OCI-LY7 (cell line): ENCODE measurements around the gene RALGAPA2. TPM values are rescaled to one million over a fixed set of nuclear protein-coding genes. Genes with fewer than 3 reads are reported as not detected.

Experiments
- BruUV-seq: library from RNA; stranded (reverse); fragments of 400-500 nt; replicated peaks from 2 replicates; lab custom pipeline; 2021; lab: Mats Ljungman, UMichigan
- CTCF ChIA-PET: fragments of 300-600 bp; sonication (Branson Sonifier 250); formaldehyde crosslinking; loops from one replicate; lab custom pipeline; 2022; ENCODE audit warnings: antibody characterized with exemption; ENCODE audit not compliant: unreplicated experiment; lab: Charles Lee
- POLR2A ChIA-PET: fragments of 300-600 bp; sonication (Branson Sonifier 250); formaldehyde crosslinking; loops from one replicate; lab custom pipeline; 2022; ENCODE audit warnings: antibody characterized with exemption; lab: Charles Lee
- DNase-seq: peaks from one replicate; pipeline ENCODE4 v3.0.0-alpha.2; 2015; ENCODE audit warnings: low spot score
- H2AFZ ChIP-seq: fragments of 200-600 bp; sonication (generic), shearing (Covaris generic); 2 replicates; pipeline ENCODE4 v1.6.1; 2014; ENCODE audit warnings: mild to moderate bottlenecking, antibody characterized with exemption, low read length, moderate library complexity
- H3K27ac ChIP-seq: fragments of 200-600 bp; sonication (generic); 2 replicates; pipeline ENCODE4 v1.5.1; 2014; ENCODE audit warnings: mixed run types, low read depth, mild to moderate bottlenecking, moderate library complexity, low read length, inconsistent platforms; ENCODE audit not compliant: poor library complexity, severe bottlenecking
- H3K36me3 ChIP-seq: fragments of 200-600 bp; sonication (generic); 2 replicates; pipeline ENCODE4 v1.6.1; 2014; ENCODE audit warnings: mild to moderate bottlenecking, antibody characterized with exemption, low read length, moderate library complexity, mixed read lengths; ENCODE audit not compliant: insufficient read depth
- H3K4me1 ChIP-seq: fragments of 200-600 bp; sonication (generic); 2 replicates; pipeline ENCODE4 v1.5.1; 2014; ENCODE audit warnings: mild to moderate bottlenecking, low read length; ENCODE audit not compliant: insufficient read depth, poor library complexity, severe bottlenecking
- H3K4me2 ChIP-seq: fragments of 200-600 bp; sonication (generic); 2 replicates; pipeline ENCODE4 v1.6.1; 2014; ENCODE audit warnings: mild to moderate bottlenecking, low read length
- H3K4me3 ChIP-seq: fragments of 200-600 bp; sonication (generic); 2 replicates; pipeline ENCODE4 v1.5.1; 2014; ENCODE audit warnings: mild to moderate bottlenecking, low read depth, low read length; ENCODE audit not compliant: poor library complexity, severe bottlenecking
- H3K79me2 ChIP-seq: fragments of 200-600 bp; sonication (generic); 2 replicates; pipeline ENCODE4 v1.6.1; 2016; ENCODE audit warnings: low read depth, mild to moderate bottlenecking, low read length, moderate library complexity, mixed read lengths; ENCODE audit not compliant: insufficient read depth
- H3K9me2 ChIP-seq: fragments of 200-600 bp; sonication (generic); 2 replicates; pipeline ENCODE4 v1.6.1; 2016; ENCODE audit warnings: mild to moderate bottlenecking, low read length, mixed read lengths; ENCODE audit not compliant: insufficient read depth
- H3K9me3 ChIP-seq: fragments of 200-600 bp; sonication (generic); 2 replicates; pipeline ENCODE4 v1.6.1; 2014; ENCODE audit warnings: mild to moderate bottlenecking, mixed run types, low read length, mixed read lengths
- H4K20me1 ChIP-seq: fragments of 200-600 bp; sonication (generic); 2 replicates; pipeline ENCODE4 v1.6.1; 2014; ENCODE audit warnings: mild to moderate bottlenecking, antibody characterized with exemption, low read length, moderate library complexity, mixed read lengths; ENCODE audit not compliant: insufficient read depth
- EZH2phosphoT487 ChIP-seq: fragments of 200-600 bp; sonication (generic); IDR thresholded peaks from 2 replicates; pipeline ENCODE4 v1.6.1; 2018; ENCODE audit warnings: low read depth, borderline replicate concordance, mild to moderate bottlenecking, mixed run types, antibody characterized with exemption, low read length, moderate library complexity, mixed read lengths
- intact Hi-C: fragments of 100-400 bp; cut with micrococcal nuclease; formaldehyde crosslinking; loops from one replicate; pipeline ENCODE4 v1.10.0; 2022; ENCODE audit not compliant: unreplicated experiment
- total RNA-seq, 2 experiments: library from RNA; depleted of rRNA in 1 of 2; stranded (reverse); fragments of >200 nt in 1 of 2; shearing (Covaris generic) in 1 of 2; gene quantifications; 2 replicates each; pipeline ENCODE4 v1.2.3, GENCODE V29; 2014 to 2022
- TF ChIP-seq, protein P1 (sequence below): fragments of 200-600 bp; sonication (generic); conservative IDR thresholded peaks from 2 replicates; pipeline ENCODE4 v1.5.1; 2014; ENCODE audit warnings: mild to moderate bottlenecking, antibody characterized with exemption, low read length, moderate library complexity, mixed read lengths

The RALGAPA2 gene
- total RNA-seq, 2 experiments from 2014 or later: 9.1 to 17.8 TPM

GRCh38 chr20:20462185-20462584 lies 250.3 kb downstream of the RALGAPA2 start:
- Histone ChIP-seq H3K4me1 (peaks cover 32% of the 10 kb centered on the region), H3K27ac (no peak overlapping the region), H3K4me3 (no peak overlapping the region), H3K36me3 (no peaks in the 10 kb centered on the region), H3K9me2 (no peaks in the 10 kb centered on the region), H3K9me3 (no peaks in the 10 kb centered on the region), H2AFZ (no peak overlapping the region), H3K4me2 (no peak overlapping the region), H3K79me2 (no peaks in the 10 kb centered on the region), H4K20me1 (no peaks in the 10 kb centered on the region)
- TF ChIP-seq, protein P1, sequence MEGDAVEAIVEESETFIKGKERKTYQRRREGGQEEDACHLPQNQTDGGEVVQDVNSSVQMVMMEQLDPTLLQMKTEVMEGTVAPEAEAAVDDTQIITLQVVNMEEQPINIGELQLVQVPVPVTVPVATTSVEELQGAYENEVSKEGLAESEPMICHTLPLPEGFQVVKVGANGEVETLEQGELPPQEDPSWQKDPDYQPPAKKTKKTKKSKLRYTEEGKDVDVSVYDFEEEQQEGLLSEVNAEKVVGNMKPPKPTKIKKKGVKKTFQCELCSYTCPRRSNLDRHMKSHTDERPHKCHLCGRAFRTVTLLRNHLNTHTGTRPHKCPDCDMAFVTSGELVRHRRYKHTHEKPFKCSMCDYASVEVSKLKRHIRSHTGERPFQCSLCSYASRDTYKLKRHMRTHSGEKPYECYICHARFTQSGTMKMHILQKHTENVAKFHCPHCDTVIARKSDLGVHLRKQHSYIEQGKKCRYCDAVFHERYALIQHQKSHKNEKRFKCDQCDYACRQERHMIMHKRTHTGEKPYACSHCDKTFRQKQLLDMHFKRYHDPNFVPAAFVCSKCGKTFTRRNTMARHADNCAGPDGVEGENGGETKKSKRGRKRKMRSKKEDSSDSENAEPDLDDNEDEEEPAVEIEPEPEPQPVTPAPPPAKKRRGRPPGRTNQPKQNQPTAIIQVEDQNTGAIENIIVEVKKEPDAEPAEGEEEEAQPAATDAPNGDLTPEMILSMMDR: no peak
- no peak for TF ChIP-seq EZH2phosphoT487
- no TSS peak for BruUV-seq
- CTCF ChIA-PET: no interaction called here
- intact Hi-C loops: no loop called here
- no peak for DNase-seq
- POLR2A ChIA-PET: no interaction called here

DNA sequence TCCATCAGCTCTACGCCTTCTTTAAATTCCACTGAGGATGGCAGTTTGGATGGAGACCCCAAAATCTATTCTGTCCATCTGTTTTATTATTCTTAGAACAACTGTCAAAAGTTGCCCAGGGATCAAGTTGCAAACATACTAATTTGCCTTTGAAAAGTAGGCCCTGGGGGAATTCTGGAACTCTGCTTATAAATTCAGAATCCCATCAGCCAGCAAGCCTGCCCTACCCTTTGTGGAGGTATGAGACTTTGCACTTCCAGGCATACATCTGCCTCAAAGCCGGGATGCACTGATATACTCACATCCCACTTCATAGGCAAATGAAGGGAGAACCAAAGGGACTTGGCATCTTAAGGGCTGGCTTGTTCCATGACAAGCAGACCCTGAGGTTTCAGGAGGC lies 250.9 kb downstream of the RALGAPA2 start:
- Histone ChIP-seq H3K4me3 (no peak overlapping the region), H3K9me3 (no peaks in the 10 kb centered on the region), H3K36me3 (no peaks in the 10 kb centered on the region), H2AFZ (no peak overlapping the region), H3K27ac (no peak overlapping the region), H3K79me2 (no peaks in the 10 kb centered on the region), H4K20me1 (no peaks in the 10 kb centered on the region), H3K4me2 (no peak overlapping the region), H3K4me1 (peaks cover 27% of the 10 kb centered on the region), H3K9me2 (no peaks in the 10 kb centered on the region)
- CTCF ChIA-PET: no interaction called here
- intact Hi-C loops: no loop called here
- no peak for DNase-seq
- POLR2A ChIA-PET: interaction anchor here (1.0 kb wide), 1 partner anchor 10 kb away, joined by 4 read pairs; no protein-coding TSS in a partner anchor
- no TSS peak for BruUV-seq
- no peak for TF ChIP-seq EZH2phosphoT487
- TF ChIP-seq, protein P1: no peak

GRCh38 chr20:20459726-20460125 lies 252.7 kb downstream of the RALGAPA2 start:
- intact Hi-C loops: no loop called here

More at GRCh38 chr20:20459726-20460125, 252.7 kb downstream of the RALGAPA2 start:
- Histone ChIP-seq H2AFZ (no peak overlapping the region), H3K4me1 (peaks cover 16% of the 10 kb centered on the region), H3K4me2 (no peak overlapping the region), H3K9me3 (no peaks in the 10 kb centered on the region), H3K27ac (no peak overlapping the region), H3K4me3 (no peak overlapping the region), H3K36me3 (no peaks in the 10 kb centered on the region), H3K79me2 (no peaks in the 10 kb centered on the region), H4K20me1 (no peaks in the 10 kb centered on the region), H3K9me2 (no peaks in the 10 kb centered on the region)
- no peak for TF ChIP-seq EZH2phosphoT487
- TF ChIP-seq, protein P1: no peak
- no TSS peak for BruUV-seq
- no peak for DNase-seq
- ChIA-PET CTCF (no interaction called here), POLR2A (interaction anchor here (0.6 to 0.7 kb wide), 2 partner anchors 217 to 377 kb away, joined by 3 to 5 read pairs; no protein-coding TSS in a partner anchor)
